Myocyte (in vitro differentiated cells): ENCODE results near the gene SMPD3. TPM values are rescaled to one million over a fixed set of nuclear protein-coding genes. Genes with fewer than 3 reads are reported as not detected.

Experiments
- DNase-seq: peaks from one replicate; pipeline ENCODE4 v3.0.0-alpha.2; 2012; ENCODE audit warnings: low read depth
- total RNA-seq: library from RNA; depleted of rRNA; stranded (reverse); fragments of >200 nt; gene quantifications from 2 replicates; pipeline ENCODE4 v1.2.3, GENCODE V29; 2014

SMPD3 gene
- total RNA-seq, 1 donor from 2014 or later, result not detected

GRCh38 chr16:68371706-68372380, 76.5 kb downstream of the SMPD3 start:
- DNase-seq, result no peak

GRCh38 chr16:68371276-68371651, 77.0 kb downstream of the SMPD3 start:
- no peak for DNase-seq

- no peak for DNase-seq
Observed at GRCh38 chr16:68370581-68371275, 77.6 kb downstream of the SMPD3 start.

GRCh38 chr16:68369697-68370580, 78.4 kb downstream of the SMPD3 start:
- peak; percentile 58 for DNase-seq

- DNase-seq, result no peak
Observed at GRCh38 chr16:68369168-68369567, 79.1 kb downstream of the SMPD3 start.

GRCh38 chr16:68368301-68368888, 79.9 kb downstream of the SMPD3 start:
- no peak for DNase-seq

- DNase-seq, result no peak
Observed at GRCh38 chr16:68367891-68368290, 80.4 kb downstream of the SMPD3 start.

GRCh38 chr16:68367440-68367839, 80.9 kb downstream of the SMPD3 start:
- no peak for DNase-seq

- DNase-seq, result no peak
Observed at GRCh38 chr16:68367030-68367429, 81.3 kb downstream of the SMPD3 start.

- no peak for DNase-seq
Observed at GRCh38 chr16:68366062-68366461, 82.2 kb downstream of the SMPD3 start.

GRCh38 chr16:68365167-68365817, 83.0 kb downstream of the SMPD3 start:
- DNase-seq, result no peak

GRCh38 chr16:68364561-68364998, 83.7 kb downstream of the SMPD3 start:
- no peak for DNase-seq

- DNase-seq, result no peak
Observed at GRCh38 chr16:68363658-68364521, 84.4 kb downstream of the SMPD3 start.

GRCh38 chr16:68362947-68363657, 85.2 kb downstream of the SMPD3 start:
- DNase-seq, result no peak

GRCh38 chr16:68362262-68362913, 85.9 kb downstream of the SMPD3 start:
- no peak for DNase-seq

- DNase-seq, result no peak
Observed at GRCh38 chr16:68361485-68361884, 86.8 kb downstream of the SMPD3 start.

- DNase-seq, result no peak
Observed at GRCh38 chr16:68360956-68361355, 87.4 kb downstream of the SMPD3 start.

GRCh38 chr16:68360547-68360946, 87.8 kb downstream of the SMPD3 start:
- DNase-seq, result no peak
